ENCODE data around the gene GRB7. TPM values are rescaled to one million over a fixed set of nuclear protein-coding genes. Genes with fewer than 3 reads are reported as not detected.
"Not testable (repeated sequence)": the region's sequence is repeated elsewhere in the genome, so short reads cannot be mapped to it uniquely, and the experiment has no call there.

The GRB7 gene
- total and polyA plus RNA-seq, 4 experiments from 2014 or later, result not detected

DNA sequence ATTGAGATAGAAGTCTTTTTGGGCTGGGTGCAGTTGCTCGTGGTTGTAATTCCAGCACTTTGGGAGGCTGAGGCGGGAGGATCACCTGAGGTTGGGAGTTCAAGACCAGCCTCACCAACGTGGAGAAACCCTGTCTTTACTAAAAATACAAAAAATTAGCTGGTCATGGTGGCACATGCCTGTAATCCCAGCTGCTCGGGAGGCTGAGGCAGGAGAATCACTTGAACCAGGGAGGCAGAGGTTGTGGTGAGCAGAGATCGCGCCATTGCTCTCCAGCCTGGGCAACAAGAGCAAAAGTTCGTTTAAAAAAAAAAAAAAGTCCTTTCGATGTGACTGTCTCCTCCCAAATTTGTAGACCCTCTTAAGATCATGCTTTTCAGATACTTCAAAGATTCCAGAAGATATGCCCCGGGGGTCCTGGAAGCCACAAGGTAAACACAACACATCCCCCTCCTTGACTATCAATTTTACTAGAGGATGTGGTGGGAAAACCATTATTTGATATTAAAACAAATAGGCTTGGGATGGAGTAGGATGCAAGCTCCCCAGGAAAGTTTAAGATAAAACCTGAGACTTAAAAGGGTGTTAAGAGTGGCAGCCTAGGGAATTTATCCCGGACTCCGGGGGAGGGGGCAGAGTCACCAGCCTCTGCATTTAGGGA lies 38.5 kb upstream of the GRB7 start:
- intact Hi-C loops (cut with micrococcal nuclease); H3K9me3 ChIP-seq (ENCODE audit: control insufficient read depth in 1 of 2, low read length in 2 of 2); H3K9me3 Mint-ChIP-seq; H3K4me3 ChIP-seq (ENCODE audit: low read length in 2 of 2); DNase-seq; H3K27me3 ChIP-seq (ENCODE audit: insufficient read depth, low read length); H3K36me3 Mint-ChIP-seq; H3K27ac ChIP-seq (ENCODE audit: low read depth, low read length); H3K36me3 ChIP-seq (ENCODE audit: insufficient read depth, low read length); H3K4me1 ChIP-seq (ENCODE audit: insufficient read depth, low read length): not testable (repeated sequence)
- peak overlapping the region in 1 of 7 donors; percentile 76 for H3K27ac Mint-ChIP-seq
- CTCF ChIA-PET (ENCODE audit: partially characterized antibody), result interaction anchor here (1.0 kb wide), 1 partner anchor 29 kb away, joined by 3 read pairs; no protein-coding TSS in a partner anchor
- POLR2A ChIA-PET (ENCODE audit: partially characterized antibody), result interaction anchor here (1.2 kb wide), 2 partner anchors 11 to 76 kb away, joined by 4 to 5 read pairs; partner anchors contain the start of gene PGAP3
- H3K4me3 Mint-ChIP-seq, result peak overlapping the region in 6 of 8 donors; percentile 36 to 76 (median 42)
- peaks cover 4 to 24% (median 7%) of the 10 kb centered on the region in 4 donors for H3K4me1 Mint-ChIP-seq
- H3K27me3 Mint-ChIP-seq, result peaks cover 25 to 31% of the 10 kb centered on the region in 2 donors

DNA sequence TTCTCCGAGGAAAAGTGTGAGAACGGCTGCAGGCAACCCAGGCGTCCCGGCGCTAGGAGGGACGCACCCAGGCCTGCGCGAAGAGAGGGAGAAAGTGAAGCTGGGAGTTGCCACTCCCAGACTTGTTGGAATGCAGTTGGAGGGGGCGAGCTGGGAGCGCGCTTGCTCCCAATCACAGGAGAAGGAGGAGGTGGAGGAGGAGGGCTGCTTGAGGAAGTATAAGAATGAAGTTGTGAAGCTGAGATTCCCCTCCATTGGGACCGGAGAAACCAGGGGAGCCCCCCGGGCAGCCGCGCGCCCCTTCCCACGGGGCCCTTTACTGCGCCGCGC lies 38.0 kb upstream of the GRB7 start, which contains the start of gene ERBB2:
Gene ERBB2, plus strand, starts transcription at position 247 of the 330 bp plus-strand sequence. CDS start 175 bp downstream, outside the sequence.
- Mint-ChIP-seq H3K4me3 (peak within 1 kb of the TSS in 6 of 8 donors; percentile 36 to 76 (median 42)), H3K36me3 (peaks cover 0 to 2% of the 10 kb centered on the region in 2 donors), H3K9me3 (no peaks in the 10 kb centered on the region), H3K27ac (peak within 1 kb of the TSS in 1 of 7 donors; percentile 76), H3K4me1 (peaks cover 4 to 29% (median 7%) of the 10 kb centered on the region in 4 donors), H3K27me3 (peaks cover 25 to 31% of the 10 kb centered on the region in 2 donors)
- intact Hi-C loops (cut with micrococcal nuclease), result no loop called here
- no peak for DNase-seq
- CTCF ChIA-PET (ENCODE audit: partially characterized antibody), result interaction anchor here (1.0 kb wide), 1 partner anchor 29 kb away, joined by 3 read pairs; no protein-coding TSS in a partner anchor
- POLR2A ChIA-PET (ENCODE audit: partially characterized antibody), result interaction anchor here (0.6 to 1.4 kb wide), 3 partner anchors 12 to 24 kb away, joined by 3 to 5 read pairs (median 3); partner anchors contain the start of gene PGAP3
- no peak within 1 kb of the TSS for H3K4me3 ChIP-seq (ENCODE audit: low read length in 2 of 2)
- H3K27me3 ChIP-seq (ENCODE audit: insufficient read depth, low read length), result peaks cover 3% of the 10 kb centered on the region
- no peaks in the 10 kb centered on the region for H3K4me1 ChIP-seq (ENCODE audit: insufficient read depth, low read length)
- H3K27ac ChIP-seq (ENCODE audit: low read depth, low read length), result no peak within 1 kb of the TSS
- H3K36me3 ChIP-seq (ENCODE audit: insufficient read depth, low read length), result no peaks in the 10 kb centered on the region
- no peaks in the 10 kb centered on the region for H3K9me3 ChIP-seq (ENCODE audit: control insufficient read depth in 1 of 2, low read length in 2 of 2)

DNA sequence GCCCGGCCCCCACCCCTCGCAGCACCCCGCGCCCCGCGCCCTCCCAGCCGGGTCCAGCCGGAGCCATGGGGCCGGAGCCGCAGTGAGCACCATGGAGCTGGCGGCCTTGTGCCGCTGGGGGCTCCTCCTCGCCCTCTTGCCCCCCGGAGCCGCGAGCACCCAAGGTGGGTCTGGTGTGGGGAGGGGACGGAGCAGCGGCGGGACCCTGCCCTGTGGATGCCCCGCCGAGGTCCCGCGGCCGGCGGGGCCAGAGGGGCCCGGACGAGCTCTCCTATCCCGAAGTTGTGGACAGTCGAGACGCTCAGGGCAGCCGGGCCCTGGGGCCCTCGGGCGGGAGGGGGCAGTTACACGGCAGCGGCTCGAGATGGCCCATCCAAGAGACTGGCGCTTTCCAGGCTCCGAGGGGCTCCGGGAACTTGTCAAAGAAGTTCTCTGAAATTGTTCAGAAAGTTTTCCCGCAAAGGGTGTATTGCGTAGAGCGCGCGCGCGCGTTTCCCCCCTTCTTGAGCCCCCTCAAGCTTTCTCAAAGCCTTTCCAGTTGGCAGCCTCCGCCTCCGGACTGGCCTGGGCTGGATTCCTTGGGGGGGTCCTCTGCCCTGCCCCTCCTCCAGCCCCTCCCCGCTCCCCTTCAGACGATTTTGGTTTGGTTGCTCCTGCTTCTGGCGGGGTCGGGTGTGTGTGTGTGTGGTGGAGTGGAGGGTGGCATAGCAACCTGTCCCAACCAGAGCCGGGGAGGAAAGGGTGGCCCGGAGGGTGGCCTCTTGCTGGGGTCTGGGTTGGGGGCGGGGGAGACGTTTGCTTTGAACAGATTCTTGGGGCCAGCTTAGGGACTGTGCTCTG lies 37.4 kb upstream of the GRB7 start:
- Mint-ChIP-seq H3K4me3 (peak overlapping the region in 1 of 8 donors; percentile 4), H3K36me3 (no peaks in the 10 kb centered on the region), H3K27me3 (peaks cover 25 to 31% of the 10 kb centered on the region in 2 donors), H3K9me3 (no peaks in the 10 kb centered on the region), H3K4me1 (peaks cover 4 to 30% (median 7%) of the 10 kb centered on the region in 4 donors), H3K27ac (no peak overlapping the region)
- Histone ChIP-seq H3K36me3 (ENCODE audit: insufficient read depth, low read length) (no peaks in the 10 kb centered on the region), H3K4me1 (ENCODE audit: insufficient read depth, low read length) (no peaks in the 10 kb centered on the region), H3K9me3 (ENCODE audit: control insufficient read depth in 1 of 2, low read length in 2 of 2) (no peaks in the 10 kb centered on the region), H3K27ac (ENCODE audit: low read depth, low read length) (no peak overlapping the region), H3K4me3 (ENCODE audit: low read length in 2 of 2) (no peak overlapping the region), H3K27me3 (ENCODE audit: insufficient read depth, low read length) (peaks cover 3% of the 10 kb centered on the region)
- intact Hi-C loops (cut with micrococcal nuclease), result no loop called here
- no peak for DNase-seq
- POLR2A ChIA-PET (ENCODE audit: partially characterized antibody), result interaction anchor here (0.6 to 1.4 kb wide), 4 partner anchors 12 to 59 kb away, joined by 3 to 5 read pairs (median 3); partner anchors contain the start of gene PGAP3
- CTCF ChIA-PET (ENCODE audit: partially characterized antibody), result no interaction called here

DNA sequence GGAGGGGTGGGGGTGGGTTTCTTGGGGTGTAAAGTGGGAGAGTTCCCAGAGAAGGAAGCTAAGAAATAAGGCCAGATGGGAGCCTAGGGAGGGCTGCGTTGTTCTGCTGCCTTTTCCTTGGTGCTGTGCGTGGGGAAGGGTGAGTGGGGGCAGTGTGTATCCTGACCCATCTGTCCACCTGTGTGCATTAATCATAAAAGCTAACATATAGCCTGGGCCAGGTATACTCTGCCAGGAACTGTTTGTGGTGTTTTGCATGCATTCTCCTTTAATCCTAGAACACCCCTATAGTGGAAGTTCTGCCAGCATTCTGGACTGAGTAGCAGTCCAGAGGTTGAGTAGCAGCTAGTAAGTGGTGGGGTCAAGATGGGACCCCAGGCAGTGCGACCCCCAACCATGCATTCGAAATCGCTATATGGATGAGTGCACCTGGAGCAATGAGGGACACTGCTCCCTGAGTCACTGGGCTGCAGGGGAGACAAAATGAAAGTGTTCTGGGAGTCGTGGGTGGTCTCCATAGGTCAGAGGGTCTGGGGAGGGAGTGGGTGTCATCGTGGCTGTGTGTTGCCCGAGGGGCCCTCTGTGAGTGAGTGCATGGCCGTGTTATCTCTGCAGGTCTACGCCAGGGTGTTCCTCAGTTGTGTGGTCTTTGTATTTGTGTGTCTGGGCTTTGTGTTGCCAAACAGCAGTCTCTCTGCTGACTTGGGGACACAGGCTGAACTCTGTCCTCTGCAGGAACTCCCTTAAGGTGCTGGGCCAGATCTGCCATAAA lies 36.5 kb upstream of the GRB7 start:
- H3K36me3 ChIP-seq (ENCODE audit: insufficient read depth, low read length), result no peaks in the 10 kb centered on the region
- H3K9me3 ChIP-seq (ENCODE audit: control insufficient read depth in 1 of 2, low read length in 2 of 2), result no peaks in the 10 kb centered on the region
- H3K4me1 ChIP-seq (ENCODE audit: insufficient read depth, low read length), result no peaks in the 10 kb centered on the region
- DNase-seq, result no peak
- H3K27ac Mint-ChIP-seq, result no peak overlapping the region
- no peak overlapping the region for H3K4me3 ChIP-seq (ENCODE audit: low read length in 2 of 2)
- POLR2A ChIA-PET (ENCODE audit: partially characterized antibody), result interaction anchor here (0.7 to 1.4 kb wide), 3 partner anchors 13 to 29 kb away, joined by 3 read pairs; partner anchors contain the start of gene MIEN1
- H3K4me1 Mint-ChIP-seq, result peaks cover 4 to 30% (median 7%) of the 10 kb centered on the region in 4 donors
- intact Hi-C loops (cut with micrococcal nuclease), result no loop called here
- peaks cover 25 to 31% of the 10 kb centered on the region in 2 donors for H3K27me3 Mint-ChIP-seq
- no peak overlapping the region for H3K27ac ChIP-seq (ENCODE audit: low read depth, low read length)
- no peaks in the 10 kb centered on the region for H3K36me3 Mint-ChIP-seq
- CTCF ChIA-PET (ENCODE audit: partially characterized antibody), result no interaction called here
- H3K9me3 Mint-ChIP-seq, result no peaks in the 10 kb centered on the region
- peak overlapping the region in 3 of 8 donors; percentile 4 to 25 (median 24) for H3K4me3 Mint-ChIP-seq
- peaks cover 3% of the 10 kb centered on the region for H3K27me3 ChIP-seq (ENCODE audit: insufficient read depth, low read length)

DNA sequence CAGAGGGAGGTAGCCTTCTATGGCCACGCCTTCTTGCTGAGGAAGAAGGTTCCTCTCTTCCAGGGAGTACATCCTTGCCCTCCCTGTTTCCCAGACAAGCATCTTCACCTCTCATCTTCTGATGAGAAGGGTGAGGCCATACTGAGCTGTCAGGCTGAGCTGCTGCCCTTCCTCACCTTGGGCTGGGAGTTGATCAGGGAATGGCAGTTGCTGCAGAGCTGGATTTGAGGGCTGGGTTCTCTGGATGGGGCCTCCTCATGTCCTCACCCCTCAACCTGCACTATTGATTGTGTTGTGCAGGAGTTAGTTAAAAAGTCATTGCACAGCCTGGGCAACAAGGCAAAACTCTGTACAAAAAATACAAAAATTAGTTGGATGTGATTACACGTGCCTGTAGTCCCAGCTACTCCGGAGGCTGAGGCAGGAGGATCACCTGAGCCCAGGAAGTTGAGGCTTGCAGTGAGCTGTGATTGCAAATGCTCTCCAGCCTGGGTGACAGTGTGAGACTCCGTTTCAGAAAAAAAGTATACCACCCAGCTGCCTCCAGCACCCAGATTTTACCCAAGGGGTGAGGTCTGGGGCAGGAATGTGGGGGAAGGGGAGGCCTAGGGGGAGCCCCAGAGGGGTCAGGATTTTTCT lies 35.8 kb upstream of the GRB7 start:
- intact Hi-C loops (cut with micrococcal nuclease), result no loop called here
- Histone ChIP-seq H3K27me3 (ENCODE audit: insufficient read depth, low read length) (peaks cover 3% of the 10 kb centered on the region), H3K9me3 (ENCODE audit: control insufficient read depth in 1 of 2, low read length in 2 of 2) (no peaks in the 10 kb centered on the region), H3K27ac (ENCODE audit: low read depth, low read length) (no peak overlapping the region), H3K4me1 (ENCODE audit: insufficient read depth, low read length) (peaks cover 6% of the 10 kb centered on the region), H3K4me3 (ENCODE audit: low read length in 2 of 2) (no peak overlapping the region), H3K36me3 (ENCODE audit: insufficient read depth, low read length) (no peaks in the 10 kb centered on the region)
- DNase-seq, result no peak
- ChIA-PET CTCF (ENCODE audit: partially characterized antibody) (no interaction called here), POLR2A (ENCODE audit: partially characterized antibody) (interaction anchor here (0.7 kb wide), 2 partner anchors 13 to 28 kb away, joined by 3 read pairs; partner anchors contain the start of gene MIEN1)
- H3K4me1 Mint-ChIP-seq, result peaks cover 7 to 37% (median 13%) of the 10 kb centered on the region in 4 donors
- H3K27me3 Mint-ChIP-seq, result peaks cover 25 to 31% of the 10 kb centered on the region in 2 donors
- H3K27ac Mint-ChIP-seq, result no peak overlapping the region
- H3K36me3 Mint-ChIP-seq, result no peaks in the 10 kb centered on the region
- no peaks in the 10 kb centered on the region for H3K9me3 Mint-ChIP-seq
- H3K4me3 Mint-ChIP-seq, result no peak overlapping the region

DNA sequence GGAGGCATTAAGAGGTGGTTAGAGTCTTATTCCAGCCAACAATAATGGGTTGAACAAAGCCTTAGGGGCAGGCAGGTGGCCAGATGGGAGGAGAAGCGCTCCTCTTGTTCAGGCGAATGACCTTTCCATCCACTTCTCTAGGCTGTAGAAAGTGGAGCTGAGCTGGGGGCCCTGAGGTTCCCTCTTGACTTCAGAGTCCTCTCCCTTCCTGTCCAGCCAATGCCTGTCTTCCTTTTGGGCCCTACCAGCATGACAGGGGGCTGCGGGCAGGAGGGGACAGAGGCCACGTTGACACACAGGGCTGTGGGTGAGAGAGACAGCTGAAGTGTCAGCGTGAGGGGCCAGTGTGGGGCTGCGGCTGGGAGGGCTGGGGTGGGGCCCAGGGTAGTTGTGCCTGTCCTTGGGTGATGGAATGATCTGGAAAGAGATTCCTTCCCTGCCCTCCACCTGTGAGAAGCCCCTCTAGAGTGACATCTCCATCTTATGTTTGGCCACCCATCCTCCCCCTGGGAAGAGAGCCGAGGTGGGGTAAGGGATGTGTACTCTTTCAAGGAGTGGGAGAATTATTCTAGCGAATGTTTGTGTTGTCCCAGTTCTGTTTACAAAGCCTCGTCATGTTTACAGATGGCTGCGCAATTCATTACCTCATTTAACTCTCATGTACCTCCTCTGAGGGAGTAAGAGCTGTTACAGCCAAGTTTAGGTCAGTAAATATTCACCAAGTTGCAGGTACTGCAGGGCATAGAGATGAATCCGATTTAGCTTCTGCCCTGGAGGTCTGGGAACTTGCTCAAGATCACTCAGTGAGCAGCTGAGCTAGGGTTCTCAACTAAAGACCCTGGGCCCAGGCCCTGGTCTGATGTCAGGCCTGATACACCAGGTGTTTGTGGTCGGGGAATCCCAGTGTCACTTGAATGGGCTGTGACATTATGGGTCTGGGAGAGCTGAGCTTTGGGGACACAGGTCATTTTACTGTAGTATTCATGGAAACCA lies 34.5 kb upstream of the GRB7 start:
- Mint-ChIP-seq H3K27me3 (peaks cover 19 to 28% of the 10 kb centered on the region in 2 donors), H3K27ac (no peak overlapping the region), H3K4me3 (peak overlapping the region in 1 of 8 donors; percentile 39), H3K4me1 (peaks cover 13 to 43% (median 24%) of the 10 kb centered on the region in 4 donors), H3K36me3 (no peaks in the 10 kb centered on the region), H3K9me3 (no peaks in the 10 kb centered on the region)
- Histone ChIP-seq H3K36me3 (ENCODE audit: insufficient read depth, low read length) (no peaks in the 10 kb centered on the region), H3K27me3 (ENCODE audit: insufficient read depth, low read length) (peaks cover 3% of the 10 kb centered on the region), H3K27ac (ENCODE audit: low read depth, low read length) (no peak overlapping the region), H3K4me3 (ENCODE audit: low read length in 2 of 2) (no peak overlapping the region), H3K4me1 (ENCODE audit: insufficient read depth, low read length) (peaks cover 19% of the 10 kb centered on the region), H3K9me3 (ENCODE audit: control insufficient read depth in 1 of 2, low read length in 2 of 2) (no peaks in the 10 kb centered on the region)
- CTCF ChIA-PET (ENCODE audit: partially characterized antibody), result no interaction called here
- POLR2A ChIA-PET (ENCODE audit: partially characterized antibody), result interaction anchor here (1.0 kb wide), 1 partner anchor 15 kb away, joined by 5 read pairs; the partner anchor contains the start of gene PGAP3
- intact Hi-C loops (cut with micrococcal nuclease), result no loop called here
- DNase-seq, result no peak
